NCI-H187 treated with DMSO at 0.1 percent for 48 hours (cell line): ENCODE results near the gene FOXL2.

ENCODE experiments used
- DNase-seq: peaks from one replicate; lab custom pipeline; 2025; lab: John Stamatoyannopoulos, UW

Gene FOXL2

GRCh38 chr3:138946663-138947494, at the start of gene FOXL2, which contains the start of gene FOXL2NB:
Gene FOXL2, minus strand, starts transcription at chr3:138947137. Its CDS starts 415 bp downstream, at chr3:138946722.
Gene FOXL2NB, plus strand, starts transcription at chr3:138947217. Its CDS starts 148 bp downstream, at chr3:138947365.
- no peak for DNase-seq

GRCh38 chr3:138995706-138996105, 48.8 kb upstream of the FOXL2 start:
- no peak for DNase-seq

- no peak for DNase-seq
These were observed 40.2 kb upstream of the FOXL2 start for GRCh38 chr3:138987181-138987580.

GRCh38 chr3:138985932-138986331, 39.0 kb upstream of the FOXL2 start:
- DNase-seq = no peak

- DNase-seq = no peak
These were observed 37.9 kb upstream of the FOXL2 start for GRCh38 chr3:138984816-138985215.

GRCh38 chr3:138976047-138976446, 29.1 kb upstream of the FOXL2 start:
- DNase-seq = no peak

- no peak for DNase-seq
These were observed 28.4 kb upstream of the FOXL2 start for GRCh38 chr3:138975351-138975750.

GRCh38 chr3:138974462-138974861, 27.5 kb upstream of the FOXL2 start:
- no peak for DNase-seq

- DNase-seq = no peak
These were observed 26.0 kb upstream of the FOXL2 start for GRCh38 chr3:138972941-138973340.

- no peak for DNase-seq
These were observed 24.9 kb upstream of the FOXL2 start for GRCh38 chr3:138971766-138972320.

- DNase-seq = no peak
These were observed 18.0 kb upstream of the FOXL2 start for GRCh38 chr3:138964923-138965322.

- no peak for DNase-seq
These were observed 17.3 kb upstream of the FOXL2 start for GRCh38 chr3:138964264-138964663.

- no peak for DNase-seq
These were observed 16.1 kb upstream of the FOXL2 start for GRCh38 chr3:138962854-138963560.

- DNase-seq = no peak
These were observed 13.5 kb upstream of the FOXL2 start for GRCh38 chr3:138960417-138960852.

GRCh38 chr3:138950701-138951100, 3.8 kb upstream of the FOXL2 start:
- DNase-seq = no peak

- no peak for DNase-seq
These were observed 3.2 kb upstream of the FOXL2 start for GRCh38 chr3:138950006-138950644.

- DNase-seq = no peak
These were observed 2.6 kb upstream of the FOXL2 start for GRCh38 chr3:138949445-138950005.

GRCh38 chr3:138949002-138949418, 2.1 kb upstream of the FOXL2 start:
- DNase-seq = no peak

GRCh38 chr3:138948371-138949001, 1.5 kb upstream of the FOXL2 start:
- no peak for DNase-seq

GRCh38 chr3:138947495-138948121, 671 bp upstream of the FOXL2 start:
- no peak for DNase-seq
